Measurements from ENCODE around the gene IGF1R.

The IGF1R gene

GRCh38 chr15:98787936-98788757 lies 139.8 kb downstream of the IGF1R start:
- no peak for DNase-seq (ENCODE audit: low read depth)
- no peak overlapping the region for H3K4me3 ChIP-seq (ENCODE audit: low read depth, low read length)
- TF ChIP-seq CTCF (IDR thresholded peaks at IDR 0.05; ENCODE audit: insufficient read depth, low read depth, low read length, missing control alignments): no peak

DNA sequence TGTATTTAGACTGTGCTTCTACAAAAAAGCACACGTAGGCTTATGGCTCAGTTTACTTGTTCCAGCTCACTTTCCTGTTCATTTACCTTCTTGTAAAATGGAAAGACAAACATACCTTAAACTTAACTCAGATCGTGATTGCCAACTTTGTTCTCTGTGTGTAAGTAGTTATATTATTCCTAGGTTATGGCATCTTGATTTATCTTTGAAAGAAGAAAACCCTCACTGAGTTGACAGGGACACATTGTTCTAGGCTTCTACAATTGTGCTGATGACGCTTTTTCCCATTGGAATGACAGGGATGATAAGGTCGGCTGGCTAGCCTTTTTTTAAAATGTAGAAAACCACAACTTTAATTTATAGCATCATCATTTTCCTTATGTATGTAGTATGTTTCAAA lies 140.7 kb downstream of the IGF1R start:
- no peak for DNase-seq (ENCODE audit: low read depth)
- H3K4me3 ChIP-seq (ENCODE audit: low read depth, low read length): no peak overlapping the region
- no peak for TF ChIP-seq CTCF (IDR thresholded peaks at IDR 0.05; ENCODE audit: insufficient read depth, low read depth, low read length, missing control alignments)

DNA sequence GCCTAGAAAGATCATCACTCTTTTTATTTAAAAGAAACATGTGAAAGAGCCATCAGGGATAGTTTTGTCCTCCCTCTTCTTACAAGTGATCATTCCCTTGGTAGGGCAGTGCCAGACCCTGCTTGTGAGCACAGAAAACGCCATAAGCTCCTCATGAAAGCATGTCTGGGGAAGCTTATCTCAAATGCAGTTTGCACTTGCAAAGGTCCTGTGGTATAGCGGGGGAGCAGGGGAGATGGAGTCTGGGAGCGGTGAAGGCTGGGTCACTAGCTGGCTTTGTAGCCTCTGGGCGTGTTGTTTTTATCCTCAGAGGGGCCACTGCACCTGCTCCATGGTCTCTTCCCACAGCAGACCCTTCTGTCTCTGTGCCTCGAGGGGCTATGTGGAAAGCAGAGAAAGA lies 141.9 kb downstream of the IGF1R start:
- DNase-seq (ENCODE audit: low read depth): no peak
- no peak overlapping the region for H3K4me3 ChIP-seq (ENCODE audit: low read depth, low read length)
- TF ChIP-seq CTCF (IDR thresholded peaks at IDR 0.05; ENCODE audit: insufficient read depth, low read depth, low read length, missing control alignments): no peak

DNA sequence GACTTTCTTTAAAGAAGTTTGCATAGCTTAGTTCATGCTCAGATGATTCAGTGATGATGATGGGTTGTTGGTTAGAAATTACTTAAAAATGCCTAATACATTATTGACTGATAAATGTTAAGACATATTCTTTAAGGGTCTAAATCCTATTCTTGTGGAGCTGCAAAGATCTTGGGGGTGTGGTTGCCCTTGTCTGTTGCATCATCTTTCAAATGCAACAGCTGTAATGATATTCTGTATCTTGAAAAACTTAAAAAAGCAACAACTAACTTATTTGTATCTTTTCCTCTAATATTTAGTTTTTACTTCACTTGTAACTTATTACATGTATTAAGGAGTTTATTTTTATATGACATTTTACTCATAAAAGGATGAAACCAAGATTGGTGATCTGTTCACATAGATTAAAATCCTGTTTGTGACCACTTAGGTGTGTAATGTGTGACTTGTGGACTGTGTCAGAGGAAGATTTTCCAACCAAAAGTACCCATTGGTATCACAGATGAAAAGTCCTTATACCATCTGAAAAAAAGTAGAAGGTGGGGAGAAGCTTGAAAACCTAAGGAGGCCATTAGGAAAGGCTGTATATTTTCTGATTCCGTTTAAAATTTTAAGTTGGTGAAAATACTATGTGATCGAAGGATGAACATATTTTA lies 142.8 kb downstream of the IGF1R start:
- no peak for DNase-seq (ENCODE audit: low read depth)
- TF ChIP-seq CTCF (IDR thresholded peaks at IDR 0.05; ENCODE audit: insufficient read depth, low read depth, low read length, missing control alignments): no peak
- H3K4me3 ChIP-seq (ENCODE audit: low read depth, low read length): no peak overlapping the region

DNA sequence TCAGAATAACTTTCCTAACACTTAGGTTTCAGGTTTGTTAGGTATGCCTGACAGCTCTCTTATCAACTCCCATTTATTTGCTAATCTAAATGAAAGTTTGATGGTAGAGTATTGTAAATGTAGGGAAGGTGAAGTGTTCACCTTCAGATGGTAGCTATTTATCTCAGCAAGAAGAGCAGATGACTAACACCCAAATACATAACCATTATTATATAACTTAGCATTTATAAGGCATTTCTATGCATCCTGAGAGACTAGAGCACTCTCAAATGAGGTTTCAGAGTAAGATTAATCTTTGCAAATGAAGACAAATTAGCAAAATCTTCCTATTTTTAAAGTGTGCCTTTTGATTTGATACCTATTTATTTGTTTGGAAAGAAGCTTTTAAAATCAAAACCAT lies 143.8 kb downstream of the IGF1R start:
- TF ChIP-seq CTCF (IDR thresholded peaks at IDR 0.05; ENCODE audit: insufficient read depth, low read depth, low read length, missing control alignments): no peak
- no peak overlapping the region for H3K4me3 ChIP-seq (ENCODE audit: low read depth, low read length)
- no peak for DNase-seq (ENCODE audit: low read depth)

- no peak for DNase-seq (ENCODE audit: low read depth)
- TF ChIP-seq CTCF (IDR thresholded peaks at IDR 0.05; ENCODE audit: insufficient read depth, low read depth, low read length, missing control alignments): no peak
- no peak overlapping the region for H3K4me3 ChIP-seq (ENCODE audit: low read depth, low read length)
These were observed 145.9 kb downstream of the IGF1R start for GRCh38 chr15:98794211-98794610.

Measured in GM12865 (cell line).